IPS-15b (cell line): ENCODE measurements around the gene MMAB.

Source experiments
- H3K27me3 ChIP-seq: one replicate; pipeline ENCODE4 v1.6.1; 2013; ENCODE audit warnings: low read length; ENCODE audit not compliant: control insufficient read depth, insufficient read depth
- H3K36me3 ChIP-seq: one replicate; pipeline ENCODE4 v1.6.1; 2013; ENCODE audit warnings: low read length; ENCODE audit not compliant: control insufficient read depth, insufficient read depth
- H3K4me1 ChIP-seq: one replicate; pipeline ENCODE4 v1.6.1; 2013; ENCODE audit warnings: mild to moderate bottlenecking, low read length; ENCODE audit not compliant: control insufficient read depth, insufficient read depth
- H3K4me3 ChIP-seq: one replicate; pipeline ENCODE4 v1.5.1; 2013; ENCODE audit warnings: low read depth, low read length
- H3K9ac ChIP-seq: one replicate; pipeline ENCODE4 v1.6.1; 2013; ENCODE audit warnings: low read depth, mild to moderate bottlenecking, low read length
- H3K9me3 ChIP-seq: one replicate; pipeline ENCODE4 v1.6.1; 2013; ENCODE audit warnings: mild to moderate bottlenecking, low read length; ENCODE audit not compliant: control insufficient read depth, insufficient read depth

Gene MMAB

DNA sequence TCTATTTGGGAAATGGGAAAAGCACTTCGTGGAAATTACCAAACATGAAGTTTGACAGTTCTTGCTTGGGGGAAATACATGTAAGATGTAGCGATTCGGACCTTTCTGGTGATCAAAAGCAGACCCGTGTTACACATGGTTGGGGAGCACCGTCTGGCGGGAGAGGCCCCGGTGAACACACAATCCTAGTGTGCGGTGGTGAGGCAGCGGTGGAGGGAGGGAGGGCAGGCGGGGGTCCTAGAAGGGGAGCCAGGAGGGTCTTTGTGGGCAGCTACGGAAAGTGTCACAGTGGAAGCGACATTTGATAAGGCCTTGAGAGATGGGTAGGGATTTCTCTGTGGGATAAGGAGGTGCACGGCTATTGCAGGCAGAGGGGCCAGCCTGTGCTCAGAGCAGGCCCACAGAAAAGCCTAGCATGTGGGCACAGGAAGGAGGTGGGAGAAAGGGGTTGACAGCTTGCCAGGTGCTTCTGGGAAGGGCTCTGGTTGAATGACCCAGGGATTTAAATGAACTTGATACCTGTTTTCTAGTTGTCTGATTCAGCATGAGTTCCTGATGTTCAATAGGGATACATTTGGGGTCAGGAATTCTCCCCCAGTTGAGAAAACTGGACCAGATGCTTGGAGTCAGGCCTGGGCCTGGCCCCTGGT is 7.5 kb upstream of the MMAB start:
- Histone ChIP-seq H3K9ac (no peak overlapping the region), H3K36me3 (peaks cover 16% of the 10 kb centered on the region), H3K4me3 (no peak overlapping the region), H3K4me1 (no peaks in the 10 kb centered on the region), H3K9me3 (no peaks in the 10 kb centered on the region), H3K27me3 (no peaks in the 10 kb centered on the region)

DNA sequence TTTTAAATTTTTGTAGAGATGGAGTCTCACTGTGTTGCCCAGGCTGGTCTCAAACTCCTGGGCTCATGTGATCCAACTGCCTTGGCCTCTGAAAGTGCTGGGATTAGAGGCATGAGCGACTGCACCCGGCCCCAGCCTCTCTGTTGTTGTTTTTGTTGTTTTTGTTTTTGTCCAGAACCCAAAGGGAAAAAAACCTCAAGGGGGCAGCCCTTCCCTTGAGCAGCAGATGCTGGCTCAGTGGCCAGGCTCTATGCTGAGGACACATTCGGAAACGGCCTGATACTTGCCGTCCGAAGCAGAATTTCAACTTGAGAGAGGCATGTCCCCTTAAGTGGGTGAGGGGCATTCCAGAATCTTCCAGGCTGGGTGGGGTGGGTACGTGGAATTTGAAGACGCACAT is 7.0 kb upstream of the MMAB start:
- no peaks in the 10 kb centered on the region for H3K27me3 ChIP-seq
- no peaks in the 10 kb centered on the region for H3K9me3 ChIP-seq
- no peaks in the 10 kb centered on the region for H3K4me1 ChIP-seq
- H3K4me3 ChIP-seq, result no peak overlapping the region
- H3K9ac ChIP-seq, result no peak overlapping the region
- peaks cover 16% of the 10 kb centered on the region for H3K36me3 ChIP-seq

DNA sequence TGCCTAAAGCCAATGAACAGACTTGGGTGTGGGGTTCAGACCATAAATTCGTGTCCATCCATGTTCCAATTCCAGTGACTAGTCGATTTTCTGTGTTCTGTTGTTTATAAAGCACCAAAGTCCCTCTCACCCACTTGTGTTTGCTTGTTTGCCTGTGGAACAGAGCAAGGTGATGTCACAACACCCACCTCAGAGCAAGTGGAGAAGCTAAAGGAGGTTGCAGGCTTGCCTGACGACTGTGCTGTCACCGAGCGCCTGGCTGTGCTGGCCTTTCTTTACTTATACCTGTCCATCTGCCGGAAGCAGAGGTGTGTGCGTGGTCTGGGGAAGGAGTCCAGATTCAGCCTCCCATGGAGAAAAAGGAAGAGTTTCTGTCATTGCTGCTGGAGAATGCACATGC is 6.3 kb upstream of the MMAB start:
- H3K27me3 ChIP-seq, result no peaks in the 10 kb centered on the region

DNA sequence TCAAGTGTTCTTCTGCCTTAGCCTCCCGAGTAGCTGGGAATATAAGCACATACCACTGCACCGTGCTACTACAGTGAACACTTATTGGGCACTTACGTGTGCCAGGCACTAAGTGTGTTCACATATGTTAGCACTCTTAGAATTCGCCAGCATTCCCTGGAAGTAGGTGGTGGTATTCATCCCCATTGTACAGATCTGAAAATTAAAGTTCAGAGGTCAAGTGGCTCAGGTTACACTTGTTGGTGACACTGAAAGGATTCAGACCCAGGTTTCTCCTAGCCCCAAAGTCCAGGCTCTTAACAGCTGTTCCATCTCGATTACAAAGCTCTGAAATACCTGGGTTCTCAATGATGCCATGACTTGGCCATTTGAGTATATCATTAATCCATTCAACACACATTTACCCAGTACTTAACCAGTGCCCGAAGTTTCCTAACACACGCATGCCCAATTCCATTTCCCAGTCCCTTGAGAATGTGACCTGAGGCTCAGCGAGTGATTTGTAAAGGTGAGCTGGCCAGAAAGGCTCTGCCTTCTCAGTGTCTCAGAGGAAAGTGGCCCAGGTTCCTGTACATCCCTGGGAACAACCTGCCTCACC is 5.1 kb upstream of the MMAB start:
- H3K4me3 ChIP-seq, result no peak overlapping the region
- H3K27me3 ChIP-seq, result no peaks in the 10 kb centered on the region
- H3K9ac ChIP-seq, result no peak overlapping the region
- no peaks in the 10 kb centered on the region for H3K9me3 ChIP-seq
- no peaks in the 10 kb centered on the region for H3K4me1 ChIP-seq
- H3K36me3 ChIP-seq, result peaks cover 13% of the 10 kb centered on the region

More for the DNA sequence above, 6.3 kb upstream of the MMAB start:
- H3K4me1 ChIP-seq, result no peaks in the 10 kb centered on the region
- peaks cover 16% of the 10 kb centered on the region for H3K36me3 ChIP-seq
- H3K4me3 ChIP-seq, result no peak overlapping the region
- H3K9me3 ChIP-seq, result no peaks in the 10 kb centered on the region
- no peak overlapping the region for H3K9ac ChIP-seq

DNA sequence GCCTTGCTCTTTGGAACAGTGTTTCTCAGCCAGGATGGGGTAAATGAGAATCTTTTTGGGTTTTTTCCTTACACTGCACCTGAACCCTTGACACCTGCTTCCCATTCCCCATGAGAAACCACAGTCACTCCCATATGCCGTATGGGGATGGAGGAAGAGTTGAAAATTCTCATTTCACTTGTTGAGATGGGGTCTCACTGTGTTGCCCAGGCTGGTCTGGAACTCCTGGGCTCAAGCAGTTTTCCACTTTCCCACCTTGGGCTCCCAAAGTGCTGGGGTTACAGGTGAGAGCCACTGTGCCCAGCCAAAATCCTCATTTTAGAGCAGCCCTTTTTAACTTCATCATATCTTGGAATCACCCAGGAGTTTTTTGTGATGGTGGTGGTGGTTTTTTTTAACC is 4.0 kb upstream of the MMAB start:
- H3K9ac ChIP-seq, result no peak overlapping the region
- peaks cover 13% of the 10 kb centered on the region for H3K36me3 ChIP-seq
- no peaks in the 10 kb centered on the region for H3K27me3 ChIP-seq
- peaks cover 3% of the 10 kb centered on the region for H3K4me1 ChIP-seq
- H3K9me3 ChIP-seq, result no peaks in the 10 kb centered on the region
- no peak overlapping the region for H3K4me3 ChIP-seq

DNA sequence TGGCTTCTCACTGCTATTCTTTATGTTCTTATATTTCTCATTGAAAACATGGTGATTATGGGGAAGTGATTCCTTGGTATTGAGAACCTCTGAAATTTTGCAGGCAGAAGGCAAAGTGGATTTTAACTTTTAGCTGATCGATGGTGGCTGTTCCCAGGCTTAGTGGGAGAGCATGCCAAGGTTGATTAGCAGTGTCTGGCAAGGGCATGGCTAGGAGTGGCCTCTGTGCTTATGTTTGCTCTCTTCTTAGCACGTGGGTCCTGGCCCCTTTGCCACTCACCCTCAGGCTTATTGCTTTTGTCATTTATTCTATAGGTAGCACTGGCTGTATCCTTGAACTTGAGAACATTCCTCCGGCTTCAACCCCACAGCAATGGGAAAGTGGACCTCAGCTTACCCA is 2.4 kb upstream of the MMAB start:
- Histone ChIP-seq H3K4me3 (no peak overlapping the region), H3K27me3 (no peaks in the 10 kb centered on the region), H3K9ac (no peak overlapping the region), H3K36me3 (peaks cover 8% of the 10 kb centered on the region), H3K4me1 (peaks cover 3% of the 10 kb centered on the region), H3K9me3 (no peaks in the 10 kb centered on the region)

DNA sequence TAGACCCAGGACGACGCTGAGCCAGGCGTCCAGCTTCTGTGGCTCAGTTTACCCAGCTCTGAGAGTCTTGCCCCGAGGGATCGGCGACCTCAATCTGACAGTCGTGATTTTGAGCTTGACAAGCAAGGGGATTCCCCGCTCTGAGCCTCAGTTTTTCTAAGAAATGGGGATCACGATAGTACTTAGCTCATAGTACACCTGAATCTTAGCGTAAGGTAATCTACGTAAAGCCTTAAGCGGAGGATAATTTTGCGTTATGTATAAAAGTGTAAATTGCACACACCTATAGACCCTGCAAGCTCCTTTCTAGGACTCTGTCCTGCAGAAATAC is 575 bp upstream of the MMAB start:
- Histone ChIP-seq H3K4me1 (peaks cover 3% of the 10 kb centered on the region), H3K9ac (no peak overlapping the region), H3K27me3 (no peaks in the 10 kb centered on the region), H3K9me3 (no peaks in the 10 kb centered on the region), H3K4me3 (peak overlapping the region; percentile 57), H3K36me3 (peaks cover 4% of the 10 kb centered on the region)

DNA sequence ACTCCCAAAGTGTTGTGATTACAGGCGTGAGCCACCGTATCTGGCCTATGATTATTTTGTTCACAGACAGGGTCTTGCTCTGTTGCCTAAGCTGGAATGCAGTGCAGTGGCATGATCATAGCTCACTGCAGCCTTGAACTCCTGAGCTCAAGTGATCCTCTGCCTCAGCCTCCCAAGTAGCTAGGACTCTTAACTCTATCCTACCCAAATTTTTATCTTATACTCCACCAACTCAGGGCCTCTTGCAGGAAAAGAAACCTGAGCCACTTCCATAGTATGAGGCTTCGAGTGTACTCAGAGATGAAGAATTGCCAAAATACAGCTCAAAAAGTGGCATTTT is 828 bp downstream of the MMAB start:
- Histone ChIP-seq H3K36me3 (peaks cover under 1% of the 10 kb centered on the region), H3K9me3 (no peaks in the 10 kb centered on the region), H3K27me3 (no peaks in the 10 kb centered on the region), H3K4me1 (peaks cover 3% of the 10 kb centered on the region), H3K4me3 (peak overlapping the region; percentile 82), H3K9ac (no peak overlapping the region)

DNA sequence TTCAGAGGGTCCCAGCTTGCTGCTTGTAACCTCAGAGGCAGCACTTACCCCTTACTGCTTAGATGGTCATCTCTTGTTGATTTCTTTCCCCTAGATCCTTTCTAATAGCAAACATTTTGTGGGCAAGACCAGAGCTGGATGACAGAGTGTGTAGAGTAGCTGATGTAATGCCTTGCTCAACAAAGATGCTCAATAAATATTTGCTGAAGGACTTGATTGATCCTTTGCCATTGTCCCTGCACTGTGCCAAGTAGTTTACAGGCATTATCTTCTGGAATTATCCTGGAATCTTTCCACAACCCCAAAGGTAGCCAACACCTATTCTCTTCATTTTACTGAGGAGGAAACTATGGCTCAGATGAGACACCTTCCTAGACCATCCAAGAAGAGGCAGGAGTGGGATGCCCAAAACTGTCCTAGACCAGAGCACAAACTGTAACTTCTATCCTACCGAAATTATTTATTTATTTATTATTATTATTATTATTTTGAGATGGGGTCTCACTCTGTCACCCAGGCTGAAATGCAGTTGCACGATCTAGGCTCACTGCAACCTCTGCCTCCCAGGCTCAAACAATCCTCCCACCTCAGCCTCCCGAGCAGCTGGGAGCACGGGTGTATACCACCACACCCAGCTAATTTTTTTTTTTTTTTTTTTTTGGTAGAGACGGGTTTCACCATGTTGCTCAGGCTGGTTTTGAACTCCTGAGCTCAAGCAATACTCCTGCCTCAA is 1.4 kb downstream of the MMAB start:
- Histone ChIP-seq H3K27me3 (no peaks in the 10 kb centered on the region), H3K36me3 (peaks cover 5% of the 10 kb centered on the region), H3K4me3 (no peak overlapping the region), H3K4me1 (peaks cover 3% of the 10 kb centered on the region), H3K9ac (no peak overlapping the region), H3K9me3 (no peaks in the 10 kb centered on the region)

DNA sequence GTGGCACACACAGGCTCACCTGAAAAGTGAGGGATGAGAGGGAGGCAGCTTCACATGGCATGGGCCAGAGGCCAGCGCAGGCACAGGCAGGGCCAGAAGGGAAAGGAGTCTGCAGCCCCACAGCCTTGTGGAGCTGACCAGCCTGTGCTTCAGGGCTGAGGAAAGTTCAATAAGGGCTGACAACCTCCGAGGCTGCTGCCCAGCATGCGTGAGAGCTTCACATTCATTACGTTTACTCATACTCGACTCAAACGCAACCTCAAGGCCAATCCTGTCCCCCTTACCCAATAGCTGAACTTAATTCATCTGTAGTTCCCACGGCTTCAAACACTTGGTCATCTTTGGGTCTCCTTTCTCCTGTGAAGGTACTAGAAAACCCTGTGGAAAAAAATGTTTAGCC is 4.8 kb downstream of the MMAB start:
- H3K36me3 ChIP-seq, result peaks cover 11% of the 10 kb centered on the region
- no peaks in the 10 kb centered on the region for H3K9me3 ChIP-seq
- no peaks in the 10 kb centered on the region for H3K27me3 ChIP-seq
- peaks cover 3% of the 10 kb centered on the region for H3K4me1 ChIP-seq
- H3K4me3 ChIP-seq, result no peak overlapping the region
- H3K9ac ChIP-seq, result no peak overlapping the region

DNA sequence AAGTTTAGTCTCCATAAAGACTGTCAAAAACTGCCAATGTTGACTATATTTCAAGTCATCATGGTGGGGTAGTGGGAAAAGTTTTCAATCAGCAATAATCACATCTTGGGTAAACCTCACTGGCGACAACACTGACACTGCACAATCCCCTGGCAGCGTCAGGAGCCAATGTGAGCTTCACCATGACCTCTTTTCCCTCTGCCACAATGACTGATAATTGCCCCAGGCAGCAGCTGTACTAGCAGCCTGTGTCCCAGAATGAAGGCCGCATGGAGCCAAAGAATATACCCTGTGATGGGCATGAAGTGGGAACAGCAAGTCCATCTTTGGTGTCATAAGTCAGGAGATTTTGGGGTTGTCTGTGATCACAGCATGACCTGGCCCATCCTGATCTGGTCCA is 5.3 kb downstream of the MMAB start:
- H3K9me3 ChIP-seq, result no peaks in the 10 kb centered on the region
- peaks cover 14% of the 10 kb centered on the region for H3K36me3 ChIP-seq

DNA sequence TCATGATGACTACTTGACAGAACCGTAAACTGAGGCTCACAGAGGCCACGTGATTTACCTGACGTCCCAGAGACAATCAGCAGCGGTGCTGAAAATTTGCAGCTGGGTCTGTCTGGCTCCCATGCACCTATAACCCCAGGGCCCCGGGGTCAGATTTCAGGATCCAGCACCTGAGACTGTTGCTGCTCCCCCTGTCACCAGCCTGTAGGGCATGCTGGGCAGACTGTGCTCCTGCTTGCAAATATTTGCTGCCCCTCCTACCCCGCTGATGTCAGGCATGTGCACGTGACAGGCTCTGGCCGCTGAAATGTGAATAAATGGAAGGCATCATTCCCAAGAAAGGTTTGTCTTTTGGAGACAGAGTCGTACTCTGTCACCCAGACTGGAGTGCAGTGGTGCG is 6.0 kb downstream of the MMAB start:
- Histone ChIP-seq H3K27me3 (no peaks in the 10 kb centered on the region), H3K9me3 (no peaks in the 10 kb centered on the region), H3K4me1 (no peaks in the 10 kb centered on the region), H3K4me3 (no peak overlapping the region), H3K9ac (no peak overlapping the region), H3K36me3 (peaks cover 17% of the 10 kb centered on the region)

More for the DNA sequence above, 5.3 kb downstream of the MMAB start:
- Histone ChIP-seq H3K4me3 (no peak overlapping the region), H3K9ac (no peak overlapping the region), H3K27me3 (no peaks in the 10 kb centered on the region), H3K4me1 (peaks cover 3% of the 10 kb centered on the region)
